GM12878 (cell line): ENCODE measurements around the gene OR2W3. TPM values are rescaled to one million over a fixed set of nuclear protein-coding genes. Genes with fewer than 3 reads are reported as not detected.

Source experiments
- ATAC-seq: fragments of 200-7000 bp; cut with Tn5 transposase; 3 replicates; pipeline ENCODE4 v1.9.1; 2020; ENCODE audit warnings: mild to moderate bottlenecking, moderate library complexity
- BruUV-seq: library from RNA; stranded (reverse); fragments of 400-500 nt; replicated peaks from 2 replicates; lab custom pipeline; 2021; lab: Mats Ljungman, UMichigan
- CTCF ChIA-PET: fragments of 300-600 bp; sonication (Branson Sonifier 250); formaldehyde crosslinking; extraction: SDS; loops from one replicate; lab custom pipeline; 2021; ENCODE audit warnings: inconsistent platforms; lab: Yijun Ruan, JAX
- POLR2A ChIA-PET: fragments of 350-600 bp; formaldehyde crosslinking; extraction: SDS; loops from one replicate; lab custom pipeline; 2021; ENCODE audit warnings: inconsistent platforms; lab: Charles Lee
- RAD21 ChIA-PET: fragments of 300-600 bp; sonication (Branson Sonifier 250); formaldehyde crosslinking; loops from one replicate; lab custom pipeline; 2023; ENCODE audit warnings: antibody characterized with exemption; ENCODE audit not compliant: unreplicated experiment; lab: Charles Lee
- SMC1A ChIA-PET: fragments of 300-600 bp; sonication (Branson Sonifier 250); formaldehyde crosslinking; loops from one replicate; lab custom pipeline; 2023; ENCODE audit not compliant: unreplicated experiment, uncharacterized antibody; lab: Charles Lee
- DNase-seq: peaks from one replicate; pipeline ENCODE4 v3.0.0-alpha.2; 2011; ENCODE audit warnings: low read depth, low spot score
- FAIRE-seq: peaks from 3 replicates; lab custom pipeline; 2011; peaks lifted over from hg19 to GRCh38; lab: Jason Lieb, UNC
- H2AFZ ChIP-seq: 2 replicates; pipeline ENCODE4 v1.6.0; 2011; ENCODE audit warnings: low read depth, low read length, control low read depth; ENCODE audit not compliant: control insufficient read depth
- H3K27ac ChIP-seq: 2 replicates; pipeline ENCODE4 v1.5.1; 2011; ENCODE audit warnings: control low read depth; ENCODE audit not compliant: control insufficient read depth, insufficient read depth
- H3K27me3 ChIP-seq, 2 experiments: replicated peaks in 1 of 2; 2 replicates each; pipeline versions ENCODE4 v1.6.0 to v1.6.1; 2011; ENCODE audit warnings: low read length in 1 of 2; ENCODE audit not compliant: control insufficient read depth in 2 of 2, insufficient read depth in 2 of 2
- H3K36me3 ChIP-seq, 2 experiments: 2 replicates each; pipeline ENCODE4 v1.5.1; 2011; ENCODE audit warnings: low read length in 1 of 2; ENCODE audit not compliant: control insufficient read depth in 2 of 2, insufficient read depth in 2 of 2
- H3K4me1 ChIP-seq: 2 replicates; pipeline ENCODE4 v1.6.1; 2011; ENCODE audit warnings: mild to moderate bottlenecking, low read length, moderate library complexity, mixed read lengths; ENCODE audit not compliant: control insufficient read depth, insufficient read depth
- H3K4me2 ChIP-seq: 2 replicates; pipeline ENCODE4 v1.6.0; 2011; ENCODE audit warnings: control low read depth; ENCODE audit not compliant: control insufficient read depth, insufficient read depth
- H3K4me3 ChIP-seq: fragments of 200-600 bp; sonication (generic); 2 replicates; pipeline ENCODE4 v1.5.1; 2016
- H3K79me2 ChIP-seq: 2 replicates; pipeline ENCODE4 v1.6.0; 2011; ENCODE audit warnings: low read length; ENCODE audit not compliant: control insufficient read depth, insufficient read depth
- H3K9ac ChIP-seq: 2 replicates; pipeline ENCODE4 v1.8.0; 2011; ENCODE audit warnings: low read length, control low read depth, mixed read lengths; ENCODE audit not compliant: control insufficient read depth, insufficient read depth
- H3K9me3 ChIP-seq: replicated peaks from 3 replicates; pipeline ENCODE4 v1.5.1; 2011; ENCODE audit warnings: mild to moderate bottlenecking, low read length; ENCODE audit not compliant: control insufficient read depth, insufficient read depth
- H4K20me1 ChIP-seq: 2 replicates; pipeline ENCODE4 v1.6.0; 2011; ENCODE audit not compliant: control insufficient read depth, insufficient read depth
- CHD1 ChIP-seq: IDR thresholded peaks from 2 replicates; pipeline ENCODE4 v1.6.1; 2012; ENCODE audit warnings: low read depth, low read length, improper control_type of control experiment
- CHD4 ChIP-seq: fragments of 200-600 bp; sonication (generic); IDR thresholded peaks from 2 replicates; pipeline ENCODE4 v1.6.1; 2016; ENCODE audit warnings: mild to moderate bottlenecking
- CTCF ChIP-seq, 3 experiments: IDR thresholded peaks in 2 of 3; conservative IDR thresholded peaks in 1 of 3; 2 replicates each; pipeline ENCODE4 v1.5.1; 2011; ENCODE audit warnings: low read depth in 3 of 3, low read length in 3 of 3, mild to moderate bottlenecking in 3 of 3, control low read depth in 2 of 3, moderate library complexity in 2 of 3, inconsistent platforms in 1 of 3, mixed read lengths in 1 of 3; ENCODE audit not compliant: control insufficient read depth in 2 of 3, insufficient read depth in 1 of 3; ENCODE audit errors: extremely low read depth in 1 of 3
- EGR1 ChIP-seq, 2 experiments: IDR thresholded peaks; 1 replicate in 1 of 2; 2 replicates in 1 of 2; pipeline ENCODE4 v1.6.1; 2011 to 2012; ENCODE audit warnings: low read depth in 2 of 2, low read length in 2 of 2, borderline replicate concordance in 1 of 2, mild to moderate bottlenecking in 1 of 2, moderate library complexity in 1 of 2
- IKZF1 ChIP-seq: fragments of 450-650 bp; conservative IDR thresholded peaks from 2 replicates; pipeline ENCODE4 v1.6.1; 2017; ENCODE audit warnings: antibody characterized with exemption, mild to moderate bottlenecking
- IRF3 ChIP-seq: fragments of 450-650 bp; IDR thresholded peaks from 2 replicates; pipeline ENCODE4 v1.6.1; 2014; ENCODE audit warnings: mild to moderate bottlenecking
- KAT2A ChIP-seq: conservative IDR thresholded peaks from 2 replicates; pipeline ENCODE4 v1.6.1; 2011; ENCODE audit warnings: low read depth, low read length; ENCODE audit not compliant: control insufficient read depth
- NR2F1 ChIP-seq: fragments of 450-650 bp; conservative IDR thresholded peaks from 2 replicates; pipeline ENCODE4 v1.6.1; 2017; ENCODE audit warnings: mild to moderate bottlenecking
- PAX8 ChIP-seq: fragments of 450-650 bp; IDR thresholded peaks from 2 replicates; pipeline ENCODE4 v1.6.1; 2017; ENCODE audit warnings: mild to moderate bottlenecking, moderate library complexity
- SMARCA5 ChIP-seq: fragments of 450-650 bp; IDR thresholded peaks from 2 replicates; pipeline ENCODE4 v1.6.1; 2017; ENCODE audit warnings: mild to moderate bottlenecking
- SRF ChIP-seq, 2 experiments: IDR thresholded peaks; 2 replicates each; pipeline ENCODE4 v1.6.1; 2011; ENCODE audit warnings: low read depth in 2 of 2, low read length in 2 of 2, mild to moderate bottlenecking in 1 of 2, moderate library complexity in 1 of 2
- ZBED1 ChIP-seq: IDR thresholded peaks from 2 replicates; pipeline ENCODE4 v1.6.1; 2016; ENCODE audit warnings: borderline replicate concordance
- ZBTB11 ChIP-seq: fragments of 450-650 bp; formaldehyde crosslinking; IDR thresholded peaks from 2 replicates; pipeline ENCODE4 v1.5.0; 2022; ENCODE audit warnings: mild to moderate bottlenecking, missing genetic modification characterization
- ZNF274 ChIP-seq: IDR thresholded peaks from one replicate; pipeline ENCODE4 v1.8.0; 2011; ENCODE audit not compliant: insufficient read length, insufficient read depth
- ZNF592 ChIP-seq: fragments of 450-650 bp; IDR thresholded peaks from 2 replicates; pipeline ENCODE4 v1.6.1; 2017; ENCODE audit warnings: mild to moderate bottlenecking, moderate library complexity
- WGBS: methylation state at CpG from one replicate; pipeline ENCODE4 v1.1.6; 2016; ENCODE audit warnings: low lambda C conversion rate; ENCODE audit not compliant: insufficient replicate concordance, insufficient coverage; ENCODE audit errors: missing lambda C conversion rate; 5-methylcytosine and 5-hydroxymethylcytosine counted together
- in situ Hi-C: fragments of 300-500 bp; cut with MboI; formaldehyde crosslinking; loops from 9 replicates; pipeline ENCODE4 v1.14.3; 2018; ENCODE audit warnings: mixed read lengths
- intact Hi-C: fragments of 100-400 bp; cut with micrococcal nuclease; formaldehyde crosslinking; loops from one replicate; pipeline ENCODE4 v1.14.2; 2022; ENCODE audit not compliant: unreplicated experiment
- polyA plus RNA-seq, 11 experiments: library from polyadenylated mRNA; depleted of rRNA in 4 of 11; unstranded in 6 of 11; stranded (reverse) in 5 of 11; fragments of >200 nt; fragmentation: Nextera tagmentation in 4 of 11; fragmentation: Illumina TruSeq in 1 of 11; extraction: Ambion mirVana in 4 of 11; extraction: Trizol in 1 of 11; gene quantifications; 1 replicate in 1 of 11; 2 replicates in 10 of 11; pipeline versions ENCODE4 v1.2.1 to v1.2.3, GENCODE V29; 2011 to 2016; ENCODE audit warnings: inconsistent platforms in 2 of 11, missing spikeins in 2 of 11, low read depth in 1 of 11
- total RNA-seq, 4 experiments: library from RNA; depleted of rRNA in 3 of 4; stranded (reverse); fragments of >200 nt in 3 of 4; fragmentation: Illumina TruSeq in 1 of 4; extraction: Trizol in 1 of 4; gene quantifications; 2 replicates each; pipeline versions ENCODE4 v1.2.1 to v1.2.3, GENCODE V29; 2013 to 2021

The OR2W3 gene
- total and polyA plus RNA-seq, 10 of the 15 experiments (the other 5 are each of a cell fraction or from before 2014, with no cell fraction given) = not detected

GRCh38 chr1:247849616-247850015 is 45.8 kb upstream of the OR2W3 start:
- no peak overlapping the region for H2AFZ ChIP-seq
- BruUV-seq = no TSS peak
- no peak overlapping the region for H3K4me2 ChIP-seq
- DNase-seq (no peak), ATAC-seq (no peak), FAIRE-seq (no peak)
- H3K4me1 ChIP-seq = no peaks in the 10 kb centered on the region
- ChIA-PET RAD21 (no interaction called here), CTCF (no interaction called here), POLR2A (no interaction called here), SMC1A (no interaction called here)
- no peaks in the 10 kb centered on the region for H3K36me3 ChIP-seq
- H3K9me3 ChIP-seq = no peaks in the 10 kb centered on the region
- H4K20me1 ChIP-seq = no peaks in the 10 kb centered on the region
- H3K27me3 ChIP-seq = no peaks in the 10 kb centered on the region
- in situ Hi-C loops = no loop called here
- no peak overlapping the region for H3K27ac ChIP-seq
- no peak overlapping the region for H3K9ac ChIP-seq
- intact Hi-C loops = no loop called here
- no peak for TF ChIP-seq EGR1 (IDR thresholded peaks at IDR 0.05; ENCODE audit: borderline replicate concordance in 1 of 2, low read depth in 2 of 2, low read length in 2 of 2)
- no peak for TF ChIP-seq ZNF274
- no peak for TF ChIP-seq CHD4
- TF ChIP-seq SRF (IDR thresholded peaks at IDR 0.05; ENCODE audit: low read depth in 2 of 2, low read length in 2 of 2) = no peak
- no peak for TF ChIP-seq CHD1
- TF ChIP-seq SMARCA5 = no peak
- TF ChIP-seq ZBED1 = no peak
- TF ChIP-seq NR2F1 = no peak
- TF ChIP-seq CTCF (IDR thresholded peaks at IDR 0.05 in 2 of 3, conservative IDR thresholded peaks at IDR 0.05 in 1 of 3; ENCODE audit: control insufficient read depth in 2 of 3, extremely low read depth in 1 of 3, insufficient read depth in 1 of 3, low read depth in 3 of 3, low read length in 3 of 3) = no peak
- TF ChIP-seq KAT2A = no peak
- TF ChIP-seq PAX8 = no peak
- no peak for TF ChIP-seq ZNF592
- no peak for TF ChIP-seq IKZF1
- no peak for TF ChIP-seq ZBTB11 (CRISPR knock-in tag)
- no peak for TF ChIP-seq IRF3
- H3K4me3 ChIP-seq = no peak overlapping the region
- 6% methylated on average over 1 of the region's 1 CpG for WGBS
- H3K79me2 ChIP-seq = no peaks in the 10 kb centered on the region
